OCI-LY3 (cell line): Measurements from ENCODE around the gene PIK3C2B.

Experiments used
- CTCF ChIP-seq: fragments of 200-600, 300-600 bp; sonication (generic); IDR thresholded peaks from 2 replicates; pipeline ENCODE4 v1.5.1; 2014; ENCODE audit warnings: antibody characterized with exemption, low read length, low read depth
- EZH2phosphoT487 ChIP-seq: fragments of 200-600 bp; shearing (Covaris generic); IDR thresholded peaks from 2 replicates; pipeline ENCODE4 v1.6.1; 2018; ENCODE audit warnings: antibody characterized with exemption, mixed run types, low read depth

GRCh38 chr1:204478921-204479320 is 15.7 kb downstream of the PIK3C2B start:
- TF ChIP-seq CTCF (no peak), EZH2phosphoT487 (no peak)
